H54 (cell line): Measurements from ENCODE around the gene INPP4A.

ENCODE experiments used
- DNase-seq: peaks from one replicate; pipeline ENCODE4 v3.0.0; 2011; ENCODE audit warnings: low spot score, mixed read lengths; ENCODE audit not compliant: insufficient read length
- FAIRE-seq: peaks from 3 replicates; lab custom pipeline; 2011; peaks lifted over from hg19 to GRCh38; lab: Jason Lieb, UNC
- POLR2A ChIP-seq: IDR thresholded peaks from 2 replicates; pipeline ENCODE4 v1.6.1; 2011; ENCODE audit warnings: low read depth, mild to moderate bottlenecking, low read length

INPP4A gene

DNA sequence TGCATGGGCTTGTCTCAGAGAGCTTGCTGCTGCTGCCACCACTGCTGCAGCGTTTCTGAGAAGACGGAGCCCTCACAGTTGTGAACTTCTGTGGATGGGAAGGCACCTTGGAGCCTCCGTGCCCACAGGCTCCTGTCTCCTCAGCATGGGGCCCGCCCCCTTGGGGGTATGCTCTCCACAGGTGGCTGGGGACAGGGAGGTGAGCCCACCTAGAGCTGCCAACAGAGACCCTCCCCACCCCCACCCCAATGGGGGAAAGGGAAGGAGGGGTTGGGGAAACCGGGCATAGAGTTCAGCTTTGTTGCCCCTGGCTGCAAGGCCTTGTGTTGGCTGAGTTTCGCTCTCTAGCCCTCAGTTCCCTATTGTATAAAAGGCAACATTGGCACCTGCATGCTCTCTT, 76.1 kb downstream of the INPP4A start:
- no peak for TF ChIP-seq POLR2A
- FAIRE-seq: no peak
- no peak for DNase-seq

DNA sequence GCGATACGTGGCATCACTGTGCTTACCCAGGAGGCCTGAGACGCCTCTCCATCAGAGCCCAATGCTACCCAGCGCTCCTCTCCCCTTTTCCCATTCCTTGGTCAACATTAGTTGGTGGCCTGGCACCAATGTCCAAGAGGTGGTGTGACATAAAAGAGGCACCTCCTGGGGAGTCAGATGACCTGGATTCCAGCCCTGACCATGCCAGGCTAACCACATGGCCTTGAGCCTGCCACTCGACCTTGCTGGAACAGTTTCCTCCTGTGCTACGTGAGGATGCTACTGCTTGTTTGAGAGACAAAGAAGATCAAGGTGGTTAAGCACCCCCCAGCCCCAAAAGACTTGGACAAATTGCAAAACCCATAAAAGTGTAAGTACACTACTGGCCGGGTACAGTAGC, 76.6 kb downstream of the INPP4A start:
- no peak for DNase-seq
- FAIRE-seq: no peak
- no peak for TF ChIP-seq POLR2A

DNA sequence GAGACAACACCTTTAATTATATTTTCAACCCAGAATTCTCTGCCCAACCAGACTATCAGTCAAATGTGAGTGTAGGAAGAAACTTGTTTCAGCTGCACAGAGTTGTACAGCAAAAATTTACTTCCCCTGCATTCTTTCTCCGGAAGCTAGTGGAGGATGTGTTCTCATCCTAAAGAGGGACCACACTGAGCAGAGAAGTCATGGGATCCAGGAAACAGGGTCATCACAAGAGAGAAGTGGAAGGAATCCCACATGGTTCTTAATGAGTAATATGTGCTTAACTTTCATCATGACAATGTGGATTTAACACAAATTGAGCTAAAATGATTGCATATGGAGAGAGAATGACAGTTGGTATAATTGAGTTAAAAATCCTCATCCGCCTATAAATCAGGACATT, 78.2 kb downstream of the INPP4A start:
- no peak for DNase-seq
- FAIRE-seq: no peak
- no peak for TF ChIP-seq POLR2A

DNA sequence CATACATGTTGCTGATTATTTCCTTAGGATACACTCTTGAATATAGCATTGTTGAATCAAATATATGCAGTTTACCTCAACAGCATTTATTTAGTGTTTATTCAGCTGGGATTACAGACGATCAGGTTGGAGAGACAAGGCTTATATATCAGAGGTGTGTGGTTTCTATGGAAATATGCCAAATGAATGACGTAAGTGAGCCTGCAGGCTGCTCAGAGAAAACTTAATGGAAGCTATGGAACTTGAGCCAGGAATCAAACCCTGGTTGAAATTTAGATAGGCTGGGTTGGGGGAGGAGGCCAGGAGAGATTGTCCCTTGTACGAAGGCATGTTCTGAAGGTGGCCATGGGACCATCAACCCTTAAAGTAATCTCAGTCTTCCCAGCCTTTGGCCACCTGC, 79.5 kb downstream of the INPP4A start:
- DNase-seq: no peak
- TF ChIP-seq POLR2A: no peak
- no peak for FAIRE-seq

DNA sequence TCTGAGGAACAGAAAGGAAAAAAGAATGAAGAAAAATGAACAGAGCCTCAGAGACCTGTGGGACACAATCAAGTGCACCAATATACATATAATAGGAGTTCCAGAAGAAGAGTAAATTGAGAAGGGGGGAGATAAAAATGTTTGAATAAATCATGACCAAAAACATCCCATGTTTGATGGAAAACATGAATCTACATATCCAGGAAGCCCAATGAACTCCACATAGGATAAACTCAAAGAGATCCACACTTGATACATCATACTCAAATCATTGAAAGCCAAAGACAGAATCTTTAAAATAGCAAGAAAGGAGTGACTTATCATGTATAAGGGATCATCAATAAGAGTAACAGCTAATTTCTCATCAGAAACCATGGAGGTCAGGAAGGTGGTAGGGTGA, 83.7 kb downstream of the INPP4A start:
- TF ChIP-seq POLR2A: no peak
- FAIRE-seq: no peak

DNA sequence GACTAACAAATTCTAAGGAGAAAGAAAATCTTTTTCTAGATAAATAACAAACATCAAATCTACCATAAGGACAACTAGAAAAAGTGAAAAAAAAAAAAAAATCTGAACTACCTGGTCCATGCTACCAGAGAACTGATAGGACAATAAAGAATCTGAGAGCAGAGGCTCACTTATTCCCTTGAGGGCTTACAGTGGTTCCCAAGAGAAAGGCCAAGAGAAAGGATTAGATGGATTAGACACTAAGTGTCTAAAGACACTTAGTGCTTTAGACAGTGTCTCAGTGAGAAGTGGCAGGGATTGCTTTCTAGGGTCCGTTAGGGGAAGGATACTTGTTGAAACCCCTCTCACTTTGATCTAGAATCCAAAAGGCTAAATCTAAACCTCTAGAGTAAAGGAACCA, 85.5 kb downstream of the INPP4A start:
- FAIRE-seq (no peak), DNase-seq (no peak)
- no peak for TF ChIP-seq POLR2A

More for the DNA sequence above, 83.7 kb downstream of the INPP4A start:
- DNase-seq: no peak

DNA sequence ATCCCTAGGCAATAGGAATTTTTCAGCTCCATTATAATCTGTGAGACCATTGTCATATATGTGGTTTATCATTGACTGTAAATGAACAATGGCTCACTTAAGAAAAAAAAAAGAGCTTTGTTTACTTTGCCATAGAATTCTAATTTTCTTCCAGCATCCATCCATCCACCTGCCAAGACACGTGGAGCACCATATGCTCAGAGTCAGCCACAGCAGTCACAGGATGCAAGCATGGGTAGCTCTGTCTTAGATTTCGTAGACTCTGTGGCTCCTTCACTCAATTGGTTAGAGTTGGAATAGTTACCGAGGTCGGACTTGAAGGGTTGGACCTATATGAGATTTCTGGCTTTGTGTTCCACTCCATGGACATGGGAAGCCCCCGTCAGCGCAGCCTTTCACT, 88.1 kb downstream of the INPP4A start:
- FAIRE-seq: no peak
- DNase-seq: no peak
- TF ChIP-seq POLR2A: no peak

DNA sequence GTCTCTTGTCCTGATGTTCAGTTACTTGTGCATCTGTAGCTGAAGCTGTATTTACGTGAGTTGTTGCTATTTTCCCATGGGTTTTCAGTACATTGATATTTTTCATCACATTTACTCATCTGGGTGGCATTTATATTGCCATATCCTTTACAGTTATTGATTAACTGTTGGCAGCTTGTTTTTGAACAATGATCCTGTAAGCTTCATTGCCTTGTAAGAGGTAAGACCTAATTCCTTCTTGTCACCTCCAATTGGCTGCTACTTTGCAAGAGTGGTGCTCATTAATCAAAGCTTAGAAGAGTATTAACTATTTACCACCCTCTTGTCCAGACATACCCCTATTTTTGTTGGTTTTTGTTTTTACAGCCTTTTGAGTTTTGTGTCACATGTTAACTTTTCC, 88.9 kb downstream of the INPP4A start:
- no peak for TF ChIP-seq POLR2A
- FAIRE-seq (no peak), DNase-seq (no peak)

DNA sequence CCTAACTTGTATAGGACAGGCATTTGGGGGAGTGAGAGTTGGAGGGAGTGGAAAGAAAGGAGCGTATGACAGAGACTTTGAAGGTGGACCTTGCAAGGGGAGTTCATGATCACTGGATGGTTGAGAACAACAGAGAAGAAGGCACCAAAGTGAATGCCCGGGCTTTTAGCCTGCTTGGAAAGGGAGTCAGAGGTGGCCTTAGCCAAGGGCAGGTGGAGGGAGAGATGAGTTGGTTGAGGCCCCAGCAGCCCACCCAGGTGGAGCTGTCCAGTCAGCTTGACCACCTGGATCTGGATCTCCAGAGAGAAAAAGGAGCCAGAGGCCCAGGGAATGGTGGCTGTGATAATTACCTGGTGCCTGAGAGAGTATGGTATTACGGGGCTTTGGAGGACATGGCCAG, 90.1 kb downstream of the INPP4A start:
- TF ChIP-seq POLR2A: no peak
- DNase-seq (no peak), FAIRE-seq (no peak)

DNA sequence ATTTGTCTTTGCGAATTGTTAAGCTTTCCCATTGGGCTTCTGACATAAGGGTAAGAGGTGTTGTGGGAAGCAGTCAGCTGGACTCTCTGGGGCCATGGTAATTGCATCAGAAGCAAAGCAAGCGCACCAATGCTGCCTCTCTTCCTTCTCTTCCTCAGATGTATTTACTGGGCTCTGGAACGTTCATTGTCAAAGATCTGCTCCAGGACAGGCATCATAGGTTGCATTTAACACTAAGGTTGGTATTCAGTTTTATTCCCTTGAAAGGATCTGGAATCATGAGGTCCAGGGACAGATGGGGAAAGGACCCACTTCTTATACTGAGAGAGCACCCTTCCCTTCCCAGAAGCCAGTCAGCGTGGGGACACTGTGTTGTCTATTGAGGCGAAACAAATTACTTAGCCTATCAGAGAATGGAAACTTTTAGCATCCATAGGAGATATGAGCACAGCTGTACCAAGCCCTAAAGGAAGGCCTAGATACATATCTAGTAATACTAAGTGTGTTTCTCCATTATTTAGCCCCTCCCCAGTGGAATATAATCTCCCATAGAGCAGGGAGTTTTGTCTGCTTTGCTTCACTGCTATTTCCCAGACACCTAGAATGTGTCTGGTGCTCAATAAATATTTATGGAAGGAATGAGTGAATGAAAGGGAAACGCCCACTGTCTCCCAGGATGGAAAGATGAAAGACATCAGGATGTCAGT, 91.5 kb downstream of the INPP4A start:
- FAIRE-seq (no peak), DNase-seq (no peak)
- no peak for TF ChIP-seq POLR2A

DNA sequence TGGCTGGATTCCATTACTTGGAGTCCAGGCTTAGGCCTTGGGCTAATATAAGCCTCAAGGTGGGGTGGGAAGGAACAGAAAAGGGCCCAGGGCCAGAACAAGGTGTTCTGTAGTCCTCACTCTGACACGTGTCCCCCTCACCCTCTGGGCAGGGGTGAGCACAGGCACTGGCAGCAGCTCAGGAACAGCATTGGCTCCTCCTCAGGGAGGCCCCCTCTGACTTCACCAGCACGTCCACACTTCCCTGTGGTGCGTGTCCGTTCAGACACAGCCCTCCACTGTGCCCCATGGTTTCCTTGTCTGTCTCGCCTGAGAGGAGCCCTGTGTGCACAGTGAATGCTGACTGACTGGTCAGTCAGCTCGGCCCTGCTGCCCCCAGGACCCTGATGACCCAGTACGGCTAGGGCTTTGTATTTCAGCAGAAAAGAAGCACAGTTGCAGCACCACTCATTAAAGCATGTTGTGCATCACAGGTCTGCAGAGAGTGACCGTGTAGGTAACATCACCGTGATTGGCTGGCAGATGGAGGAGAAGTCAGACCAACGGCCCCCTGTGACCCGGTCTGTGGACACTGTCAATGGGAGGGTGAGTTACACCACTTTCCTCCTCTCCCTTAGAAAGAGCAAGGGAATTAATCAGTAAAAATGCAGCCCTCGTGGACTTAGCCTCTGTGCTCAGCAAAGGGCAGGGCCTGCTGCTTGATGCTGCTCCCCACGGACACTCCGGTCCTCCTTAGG, 92.9 kb downstream of the INPP4A start:
- no peak for TF ChIP-seq POLR2A
- FAIRE-seq: no peak
- no peak for DNase-seq

DNA sequence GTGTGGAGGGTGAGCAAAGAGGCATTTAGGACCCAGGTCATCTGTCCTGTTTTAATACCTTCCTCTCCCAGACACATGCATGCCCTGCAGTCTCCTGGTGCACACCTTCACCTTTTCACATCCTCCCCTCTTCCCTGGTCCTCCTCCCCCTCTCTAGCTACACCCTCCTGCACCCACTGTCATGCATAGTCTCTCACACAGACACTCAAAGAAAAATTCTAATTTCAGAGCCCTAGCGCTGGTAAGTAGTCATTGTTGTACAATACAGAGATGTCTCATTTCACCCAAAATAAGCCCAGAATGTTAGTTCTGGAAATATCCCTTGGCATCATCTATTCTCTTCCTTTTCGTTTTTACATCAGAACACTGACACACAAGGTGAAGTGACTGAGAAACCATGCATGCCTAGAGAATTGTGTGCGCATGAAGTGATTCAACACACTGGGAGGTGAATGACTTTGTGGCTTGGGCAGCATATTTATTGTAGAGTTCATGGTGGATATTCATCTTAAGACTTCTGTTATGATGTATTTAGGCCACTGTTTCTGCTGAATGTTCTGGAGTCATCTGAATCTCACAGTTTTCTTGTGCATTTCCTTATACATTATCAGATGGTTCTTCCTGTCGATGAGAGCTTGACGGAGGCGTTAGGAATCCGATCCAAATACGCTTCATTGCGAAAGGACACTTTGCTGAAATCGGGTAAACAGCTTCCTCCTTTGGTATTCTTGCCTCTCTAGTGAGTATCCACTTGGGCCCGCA, 93.8 kb downstream of the INPP4A start:
- DNase-seq: no peak
- no peak for FAIRE-seq
- no peak for TF ChIP-seq POLR2A

DNA sequence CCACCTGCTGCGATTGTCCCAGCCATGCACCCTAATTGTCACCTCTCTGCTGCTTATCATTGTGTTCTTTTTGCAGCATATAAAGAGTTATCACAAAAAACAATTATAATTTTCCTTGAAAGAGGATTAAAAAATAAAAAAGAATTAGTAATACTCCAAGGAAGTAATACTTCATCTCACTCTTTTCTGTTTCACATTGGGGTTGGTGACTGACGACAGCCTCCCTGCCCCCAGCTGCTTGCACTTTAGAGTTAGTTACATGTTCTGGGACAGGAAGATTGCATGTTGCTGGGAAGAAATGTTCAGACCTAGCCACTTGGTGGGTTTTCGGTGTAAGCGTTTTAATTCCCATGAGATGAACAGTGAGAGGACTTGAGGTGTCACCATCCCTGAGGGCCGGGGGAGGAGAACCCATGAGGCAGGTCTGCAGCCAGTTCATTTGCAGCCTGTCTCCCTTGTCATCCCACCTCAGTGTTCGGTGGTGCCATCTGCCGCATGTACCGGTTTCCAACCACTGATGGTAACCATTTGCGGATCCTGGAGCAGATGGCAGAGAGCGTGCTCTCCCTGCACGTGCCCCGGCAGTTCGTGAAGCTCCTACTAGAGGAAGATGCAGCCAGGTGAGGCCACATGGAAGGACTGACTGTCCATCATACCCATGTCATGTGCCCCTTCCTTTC, 94.5 kb downstream of the INPP4A start:
- DNase-seq: no peak
- FAIRE-seq: no peak

DNA sequence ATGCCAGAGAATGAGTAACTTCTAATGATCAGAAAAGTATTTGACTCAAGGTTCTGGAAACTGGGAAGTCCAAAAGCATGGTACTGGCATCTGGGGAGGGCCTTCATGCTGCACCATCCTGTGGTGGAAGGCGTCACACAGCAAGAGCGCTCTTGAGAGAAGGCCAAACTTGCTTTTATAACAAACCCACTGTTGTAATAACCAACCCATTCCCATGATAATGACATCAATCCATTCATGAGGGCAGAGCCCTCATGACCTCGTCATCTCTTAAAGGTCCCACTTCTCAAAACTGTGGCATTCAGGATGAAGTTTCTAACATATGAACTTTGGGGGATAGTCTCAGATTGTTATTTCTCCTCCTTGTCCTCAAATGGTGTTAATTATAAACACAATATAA, 95.9 kb downstream of the INPP4A start:
- no peak for TF ChIP-seq POLR2A
- DNase-seq: no peak
- no peak for FAIRE-seq

More for the DNA sequence above, 94.5 kb downstream of the INPP4A start:
- no peak for TF ChIP-seq POLR2A
